Stimulated activated CD4-positive, alpha-beta T cell treated with anti-CD3 and anti-CD28 coated beads, Interleukin-4, amount 100 ng/mL, for 48 hours (primary cell): ENCODE measurements around the gene EVA1B.

ENCODE experiments used
- DNase-seq, 2 donors: peaks; one replicate each; pipeline ENCODE4 v3.0.0-alpha.2; 2020; ENCODE audit warnings: low read depth in 2 of 2

EVA1B gene

DNA sequence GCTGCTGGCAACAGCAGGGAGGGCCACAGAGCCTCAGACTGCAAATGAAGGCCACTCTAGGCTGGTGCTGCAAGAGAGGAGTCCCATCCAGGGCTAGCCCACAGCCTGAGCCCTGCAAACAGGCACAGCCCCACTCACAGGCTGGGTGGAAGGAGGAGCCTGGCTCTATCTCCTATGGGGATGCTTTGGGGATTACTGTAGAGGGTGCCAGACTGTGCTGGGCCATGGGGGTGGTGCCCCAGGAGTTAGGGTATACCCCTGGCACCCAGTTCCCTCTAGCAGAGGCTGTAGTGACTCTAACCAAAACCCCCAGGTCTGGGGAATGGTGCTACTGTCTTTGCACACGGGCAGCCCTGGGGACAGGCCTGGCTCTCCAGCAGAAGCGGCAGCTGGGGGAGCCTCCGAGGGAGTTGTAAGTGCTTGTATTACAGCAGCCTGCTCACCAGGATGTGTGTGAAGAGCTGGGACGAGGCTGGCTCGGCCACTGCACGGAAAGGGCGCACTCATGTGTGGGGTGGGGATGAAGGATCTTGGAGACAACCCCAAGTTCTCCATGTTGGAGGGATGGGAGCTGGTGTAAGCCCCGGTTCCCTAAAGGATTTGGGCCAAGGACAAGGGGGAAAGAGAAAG lies 23.4 kb upstream of the EVA1B start:
- DNase-seq, result no peak

DNA sequence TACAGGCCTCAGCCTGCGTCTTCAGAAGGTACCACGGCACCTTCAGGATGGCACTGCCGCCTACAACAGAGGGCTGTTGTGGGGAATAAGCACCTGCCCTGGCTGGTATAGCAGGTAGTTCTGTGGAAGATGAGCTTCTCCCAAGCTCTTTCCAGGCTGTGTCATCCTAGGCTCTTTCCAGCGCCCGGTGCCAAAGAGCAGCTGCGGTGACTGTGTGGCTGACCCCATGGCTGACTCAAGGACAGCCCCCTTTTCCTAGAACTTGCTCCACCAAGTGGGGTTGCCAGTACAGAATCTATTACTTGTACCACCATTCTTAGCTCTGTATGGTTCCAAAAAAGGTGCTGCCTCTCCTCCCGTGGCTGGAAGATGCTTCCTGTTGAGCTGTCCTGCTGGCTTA lies 21.9 kb upstream of the EVA1B start:
- DNase-seq, result no peak

DNA sequence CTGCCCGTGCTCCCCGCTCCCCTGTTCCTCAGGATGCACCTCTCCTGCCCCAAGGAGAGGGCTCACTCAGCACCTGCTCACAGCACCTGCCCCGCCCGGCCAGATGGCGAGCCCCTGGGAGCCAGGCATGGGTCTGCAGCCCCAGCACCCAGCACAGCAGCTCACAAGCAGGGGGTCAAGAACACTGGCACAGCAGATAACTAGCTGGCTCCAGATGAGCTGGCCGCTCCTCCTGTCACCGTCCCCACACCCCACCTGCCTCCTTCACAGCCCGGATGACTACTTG lies 20.9 kb upstream of the EVA1B start:
- DNase-seq, result no peak

DNA sequence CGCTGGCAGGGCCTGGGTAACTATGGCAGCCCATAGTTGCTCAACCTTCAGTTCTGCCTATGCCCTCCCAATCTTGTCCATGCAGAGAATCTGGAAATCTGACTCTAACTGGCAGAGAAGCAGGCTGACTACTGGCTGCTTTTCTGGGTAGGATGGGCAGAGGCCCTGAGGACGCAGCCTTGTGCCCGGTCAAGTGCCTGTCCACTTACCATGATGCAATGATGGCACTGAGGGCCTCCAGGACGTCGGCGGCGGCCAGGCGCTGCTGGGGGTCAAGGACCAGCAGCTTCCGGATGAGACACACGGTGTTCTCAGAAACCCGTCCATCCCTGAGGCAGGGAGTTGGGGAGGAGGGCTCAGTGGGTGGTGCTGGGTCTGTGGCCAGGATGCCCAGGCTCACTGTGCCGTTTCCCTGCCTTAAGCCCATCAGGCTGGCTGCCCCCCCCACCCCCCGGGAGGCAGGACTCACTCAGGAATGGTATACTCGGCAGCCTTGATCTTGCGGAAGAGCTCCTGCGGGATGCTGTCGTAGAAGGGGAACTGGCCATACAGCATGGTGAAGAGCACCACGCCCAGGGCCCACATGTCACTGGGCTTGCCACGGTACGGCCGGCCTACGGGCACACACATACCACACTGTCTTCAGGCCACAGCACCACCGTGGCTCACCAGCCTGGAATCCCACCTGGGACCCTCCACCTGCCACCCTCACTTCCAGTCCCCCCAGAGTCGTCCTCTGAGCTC lies 20.4 kb upstream of the EVA1B start:
- DNase-seq, result no peak

DNA sequence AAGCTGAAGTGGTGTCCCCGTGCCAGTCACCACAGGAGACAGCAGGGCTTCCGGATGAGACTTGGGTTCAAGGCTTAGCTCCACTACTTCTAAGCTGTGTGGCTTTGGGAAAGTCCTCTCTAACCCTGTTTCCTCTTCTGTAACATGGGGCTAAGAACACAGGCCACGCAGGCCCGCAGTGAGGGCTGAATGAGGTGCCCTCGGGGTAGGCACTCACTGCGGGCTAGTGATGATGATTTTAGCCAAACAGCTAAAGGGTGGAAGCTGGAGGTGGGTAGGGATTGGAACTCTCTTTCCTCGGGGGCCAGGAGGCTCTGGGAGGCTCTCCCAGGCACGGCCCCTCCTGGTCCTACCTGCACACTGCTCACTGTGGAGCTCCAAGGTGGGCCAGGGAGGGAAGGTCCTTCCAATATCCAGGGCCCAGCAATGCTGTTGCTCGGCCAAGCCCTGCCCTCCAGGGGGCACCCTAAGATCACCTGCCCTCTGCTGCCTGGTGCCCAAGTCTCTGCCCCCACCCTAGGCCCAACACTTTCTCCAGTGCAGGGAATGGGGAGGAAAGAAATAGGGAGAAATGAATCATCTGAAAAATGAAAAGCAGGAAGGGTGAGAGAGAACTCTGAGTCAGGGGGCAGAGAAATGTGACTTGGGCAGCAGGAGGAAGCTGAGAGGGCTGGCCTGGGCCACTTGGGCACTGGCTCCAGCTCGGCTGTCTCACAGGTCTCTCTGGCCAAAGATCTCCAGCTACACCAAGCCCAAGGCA lies 19.2 kb upstream of the EVA1B start:
- peak in 1 of 2 donors; percentile 34 for DNase-seq

DNA sequence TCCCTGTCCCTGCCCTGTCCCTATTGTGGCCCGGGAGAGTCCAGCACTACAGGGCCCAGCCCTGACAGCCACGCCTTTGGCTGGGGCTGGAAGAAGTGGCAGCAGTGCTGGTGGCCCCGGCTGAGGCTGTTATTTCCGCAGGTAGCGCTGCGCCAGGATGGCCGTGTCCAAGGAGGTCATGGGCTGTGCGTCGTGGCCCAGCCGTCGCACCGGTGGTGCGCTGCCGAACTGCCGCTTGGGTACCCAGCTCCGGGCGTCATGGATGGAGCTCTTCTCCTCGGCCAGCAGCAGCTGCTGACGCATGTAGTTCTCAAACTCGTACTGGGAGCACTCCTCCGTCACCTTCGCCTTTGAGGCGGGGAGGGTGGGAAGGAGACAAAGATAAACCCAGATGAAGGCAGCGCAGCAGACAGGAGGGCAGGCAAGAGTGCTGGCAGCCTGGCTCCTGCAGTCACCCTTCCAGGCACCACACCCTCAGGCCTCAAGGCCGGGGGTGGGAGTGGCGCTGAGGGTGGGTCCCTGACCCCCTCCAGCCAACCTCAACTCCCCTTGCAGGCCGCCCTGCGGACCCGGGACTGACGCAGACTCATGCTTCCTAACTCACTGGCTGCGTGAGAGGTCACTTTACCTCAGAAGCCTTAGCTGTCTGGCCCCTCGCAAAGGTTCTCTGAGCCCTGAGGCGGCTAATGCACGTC lies 18.3 kb upstream of the EVA1B start:
- no peak for DNase-seq

DNA sequence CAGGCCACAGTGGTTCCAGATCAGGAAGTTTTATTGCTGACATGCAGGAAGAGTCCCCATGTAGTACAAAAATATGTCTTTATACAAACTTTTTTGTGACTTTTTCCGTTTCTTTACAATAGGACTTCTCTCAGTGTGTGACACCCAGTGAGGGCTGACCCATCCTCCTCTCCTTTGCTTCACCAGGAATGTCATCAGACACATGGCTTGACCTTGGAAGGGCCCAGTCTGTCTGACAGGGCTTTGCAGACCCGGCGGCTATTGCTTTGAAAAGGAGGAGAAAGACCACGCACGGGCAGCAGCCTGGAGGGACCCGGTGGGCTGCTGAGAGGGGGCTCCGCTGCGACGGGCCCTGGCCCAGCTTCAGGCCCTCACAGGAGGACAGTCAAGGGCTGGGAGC lies 16.2 kb upstream of the EVA1B start:
- no peak for DNase-seq

DNA sequence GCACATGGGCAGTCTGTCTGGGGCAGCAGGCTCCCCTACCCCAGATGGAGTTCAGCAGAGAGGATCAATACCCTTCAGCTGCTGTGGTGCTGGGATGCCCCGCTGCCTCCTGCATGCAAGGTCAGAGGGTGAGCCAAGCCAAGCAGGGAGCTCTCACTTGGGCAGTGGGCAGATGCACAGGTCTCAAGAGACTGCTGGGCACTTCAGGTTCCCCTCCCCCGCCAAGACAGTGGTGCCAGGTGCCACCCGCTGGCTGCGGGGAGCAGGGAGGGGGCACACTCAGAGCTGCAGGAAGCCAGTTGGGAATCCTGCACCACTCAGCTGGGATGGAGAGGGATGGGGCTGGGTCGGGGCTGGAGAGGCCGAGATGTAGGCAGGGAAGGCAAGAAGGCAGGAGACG lies 15.8 kb upstream of the EVA1B start:
- no peak for DNase-seq

DNA sequence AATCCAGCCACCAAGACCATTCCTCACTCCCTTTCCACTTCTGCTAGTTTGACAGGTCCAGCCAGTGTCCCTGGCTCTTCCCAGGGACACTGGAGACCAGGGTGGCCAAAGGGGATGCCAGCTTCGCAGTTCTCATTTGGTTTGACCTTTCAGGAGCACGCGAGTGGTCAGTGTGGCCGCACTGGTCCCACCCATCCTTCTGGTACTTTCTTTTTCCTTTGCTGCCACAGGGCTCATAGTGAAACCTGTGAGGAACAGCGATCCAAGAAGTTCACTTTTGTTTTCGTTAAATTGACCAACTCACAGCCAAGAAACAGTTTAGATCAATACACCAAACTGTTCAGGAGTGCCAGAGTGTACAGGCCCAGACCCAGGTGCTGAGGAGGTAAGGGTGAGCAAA lies 14.4 kb upstream of the EVA1B start:
- DNase-seq, result no peak

DNA sequence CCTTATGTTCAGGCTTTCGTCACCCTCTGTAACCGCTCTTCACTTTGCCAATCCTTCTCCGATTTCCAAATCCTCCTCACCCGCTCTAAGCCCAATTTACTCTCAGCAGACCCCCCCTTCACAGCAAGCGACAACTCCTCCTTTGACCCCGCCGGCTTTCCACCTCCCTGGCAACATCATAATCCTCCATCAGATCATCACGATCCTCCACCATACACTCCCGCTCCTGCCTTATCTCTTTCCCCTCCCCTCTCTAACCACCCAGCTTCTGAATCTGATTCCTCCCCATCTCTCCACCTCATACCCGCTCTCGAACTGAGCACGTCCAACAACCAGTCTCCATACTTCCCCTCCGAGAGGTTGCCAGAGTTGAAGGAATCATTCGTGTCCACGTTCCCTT lies 7.5 kb upstream of the EVA1B start:
- DNase-seq, result no peak

DNA sequence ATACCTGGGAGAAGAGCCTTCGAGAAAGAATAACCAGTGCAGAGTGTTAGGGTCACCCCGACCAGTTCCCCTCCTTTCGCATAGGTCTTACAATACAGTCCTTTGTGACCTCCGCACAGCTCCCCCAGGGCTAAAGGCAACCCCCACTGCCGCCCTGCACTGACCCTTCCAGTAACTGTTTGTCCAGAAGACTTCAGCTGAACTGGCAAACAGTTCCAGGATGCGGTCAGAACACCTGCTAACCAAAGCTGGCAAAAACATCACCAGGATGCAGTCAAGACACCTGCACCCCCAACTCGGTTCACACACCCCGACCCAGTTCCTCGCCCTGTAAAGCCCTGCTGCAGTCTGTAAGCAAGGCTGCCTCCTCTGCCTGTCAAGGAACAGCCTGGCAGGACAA lies 6.4 kb upstream of the EVA1B start:
- DNase-seq, result no peak

DNA sequence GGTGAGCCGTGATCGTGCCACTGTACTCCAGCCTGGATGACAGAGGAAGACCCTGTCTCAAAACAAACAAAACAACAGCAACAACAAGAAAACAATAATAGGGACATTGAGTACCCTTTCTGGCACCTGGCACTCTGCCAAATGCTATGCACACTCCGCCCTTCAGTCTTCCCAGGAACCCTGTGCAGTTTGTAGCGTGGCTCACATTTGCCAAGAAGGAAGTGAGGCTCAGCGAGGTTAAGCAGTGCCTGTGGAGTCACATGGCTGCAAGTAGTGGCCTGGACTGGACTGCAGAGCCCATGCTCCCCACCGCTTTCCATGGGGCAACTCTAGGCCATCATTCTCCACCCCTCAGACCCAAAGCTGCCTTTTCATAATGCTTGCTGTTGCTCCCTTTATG lies 5.3 kb upstream of the EVA1B start:
- no peak for DNase-seq

DNA sequence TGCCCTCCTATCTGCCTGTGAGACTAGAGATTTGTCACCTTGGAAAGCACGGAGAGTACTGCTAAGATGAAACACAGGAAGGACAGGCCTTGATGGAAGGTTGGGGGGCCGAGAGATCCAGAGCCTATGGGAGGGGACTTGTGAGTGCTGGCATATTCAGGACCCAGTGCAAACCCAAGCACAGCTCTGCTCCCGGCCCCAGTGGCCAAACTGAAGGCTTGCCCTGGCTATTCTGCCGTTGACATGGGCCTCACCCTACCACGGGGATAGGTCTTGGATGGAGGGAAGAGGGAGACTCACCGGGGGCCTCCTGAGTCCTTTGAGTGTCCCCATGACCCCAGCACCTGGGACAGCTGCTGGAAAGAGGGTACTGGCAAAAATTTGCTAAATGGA lies 4.6 kb upstream of the EVA1B start:
- DNase-seq, result no peak

DNA sequence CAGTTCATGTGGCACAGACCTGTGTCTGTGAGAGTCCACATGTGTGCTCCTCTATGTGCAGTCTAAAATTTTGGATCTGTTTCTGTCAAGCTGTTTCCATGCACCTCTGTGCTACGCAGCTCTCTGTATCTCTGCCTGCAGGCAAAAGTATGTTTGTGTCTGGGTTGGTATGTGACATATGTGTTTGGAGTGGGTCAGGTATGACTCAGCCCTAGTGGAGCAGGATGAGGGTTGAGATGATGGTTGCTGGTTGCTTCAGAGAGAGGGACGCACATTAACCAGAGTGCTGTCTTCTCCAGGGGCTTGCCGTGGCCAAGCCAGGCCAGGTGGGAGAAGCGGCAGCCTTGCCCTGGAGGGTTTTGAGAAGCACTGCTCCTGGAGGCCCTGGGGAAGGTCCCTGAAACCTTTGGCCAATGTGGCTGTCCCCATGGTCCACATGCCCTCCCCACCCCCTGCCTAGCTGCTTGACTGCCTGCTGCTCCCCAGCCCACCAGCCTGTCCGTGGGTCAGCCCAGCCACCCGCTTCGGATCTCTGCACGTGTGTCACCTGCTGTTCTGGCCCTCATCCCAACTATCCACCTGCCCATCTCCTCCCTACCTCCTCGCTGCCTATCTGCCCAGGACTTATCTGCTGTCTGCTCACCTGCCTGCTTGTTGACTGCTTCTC lies 4.1 kb upstream of the EVA1B start:
- no peak for DNase-seq

DNA sequence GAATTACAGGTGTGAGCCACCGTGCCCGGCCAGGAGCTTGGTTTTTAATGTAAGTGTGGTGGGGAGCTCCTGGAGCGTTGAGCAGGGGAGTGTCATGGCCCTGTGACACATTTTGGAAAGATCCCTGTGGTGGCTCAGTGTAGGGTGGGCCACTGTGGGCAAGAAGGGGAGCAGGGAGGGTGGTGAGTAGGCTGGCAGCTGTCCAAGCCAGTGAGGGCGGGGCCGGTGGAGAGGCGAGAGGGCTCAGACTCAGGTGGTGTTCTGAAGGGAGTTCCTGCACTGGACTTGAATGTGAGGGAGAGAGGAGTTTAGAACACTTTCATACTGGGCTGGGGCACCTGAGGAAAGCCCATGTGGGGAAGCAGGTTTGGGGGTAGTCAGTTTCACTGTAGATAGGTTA lies 3.1 kb upstream of the EVA1B start:
- DNase-seq, result no peak

DNA sequence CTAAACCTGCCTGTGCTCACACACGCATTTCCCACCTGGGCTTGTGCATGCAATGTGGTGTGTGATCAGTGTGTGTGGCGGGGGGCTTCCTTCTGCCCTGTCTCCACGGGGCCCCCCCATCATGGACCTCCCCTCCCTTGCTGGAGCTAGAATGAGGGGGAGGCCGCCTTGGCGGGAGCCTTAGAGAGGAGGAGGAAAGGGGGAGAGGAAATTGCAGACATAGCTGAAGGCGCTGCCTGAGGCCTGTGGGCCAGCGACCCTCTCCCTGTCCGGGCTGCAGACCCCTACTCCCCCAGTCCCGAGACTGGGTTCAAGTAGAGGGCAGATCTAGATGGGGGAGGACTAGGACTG lies 883 bp upstream of the EVA1B start:
- no peak for DNase-seq

DNA sequence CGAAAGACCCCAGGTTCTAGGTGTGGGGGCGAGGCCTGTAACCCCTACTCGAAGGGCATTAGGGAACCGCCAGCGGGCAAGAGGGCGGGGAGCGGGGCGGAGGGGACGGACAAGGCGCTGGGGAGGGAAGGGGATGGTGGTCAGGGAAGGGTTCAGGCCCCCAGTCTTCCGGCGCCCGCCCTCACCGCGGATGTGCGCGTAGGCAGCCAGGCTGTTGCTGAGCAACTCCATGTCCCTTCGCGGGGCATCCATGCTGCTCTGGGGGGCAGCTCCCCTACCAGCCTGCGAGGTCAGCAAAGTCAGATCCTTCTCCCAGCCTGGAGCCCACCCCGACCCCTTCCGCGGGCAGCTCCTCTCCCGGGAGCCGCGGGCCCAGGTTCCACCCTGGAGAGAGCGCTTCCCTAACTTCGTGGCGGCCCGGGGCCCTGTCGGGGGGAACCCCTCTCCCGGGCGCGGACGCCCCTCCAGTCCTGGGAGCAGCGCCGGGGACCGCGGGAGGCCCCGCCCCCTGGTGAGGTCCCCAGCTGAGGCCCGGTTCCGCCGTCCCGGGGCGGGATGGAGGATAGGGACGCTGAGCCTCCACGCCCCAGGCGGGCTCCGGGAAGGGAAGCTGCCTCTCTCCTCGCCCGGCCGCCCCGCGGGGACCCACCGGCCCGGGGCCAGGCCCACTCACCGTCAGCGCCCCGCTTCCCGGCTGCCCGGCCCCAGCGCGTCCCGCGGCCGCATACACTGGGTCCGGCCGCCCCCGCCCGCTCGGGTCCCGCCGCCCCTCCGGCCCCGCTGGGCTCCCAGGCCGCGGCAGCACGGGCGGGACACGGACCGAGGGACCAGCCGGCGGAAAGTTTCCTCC lies 434 bp downstream of the EVA1B start:
- DNase-seq, result no peak

DNA sequence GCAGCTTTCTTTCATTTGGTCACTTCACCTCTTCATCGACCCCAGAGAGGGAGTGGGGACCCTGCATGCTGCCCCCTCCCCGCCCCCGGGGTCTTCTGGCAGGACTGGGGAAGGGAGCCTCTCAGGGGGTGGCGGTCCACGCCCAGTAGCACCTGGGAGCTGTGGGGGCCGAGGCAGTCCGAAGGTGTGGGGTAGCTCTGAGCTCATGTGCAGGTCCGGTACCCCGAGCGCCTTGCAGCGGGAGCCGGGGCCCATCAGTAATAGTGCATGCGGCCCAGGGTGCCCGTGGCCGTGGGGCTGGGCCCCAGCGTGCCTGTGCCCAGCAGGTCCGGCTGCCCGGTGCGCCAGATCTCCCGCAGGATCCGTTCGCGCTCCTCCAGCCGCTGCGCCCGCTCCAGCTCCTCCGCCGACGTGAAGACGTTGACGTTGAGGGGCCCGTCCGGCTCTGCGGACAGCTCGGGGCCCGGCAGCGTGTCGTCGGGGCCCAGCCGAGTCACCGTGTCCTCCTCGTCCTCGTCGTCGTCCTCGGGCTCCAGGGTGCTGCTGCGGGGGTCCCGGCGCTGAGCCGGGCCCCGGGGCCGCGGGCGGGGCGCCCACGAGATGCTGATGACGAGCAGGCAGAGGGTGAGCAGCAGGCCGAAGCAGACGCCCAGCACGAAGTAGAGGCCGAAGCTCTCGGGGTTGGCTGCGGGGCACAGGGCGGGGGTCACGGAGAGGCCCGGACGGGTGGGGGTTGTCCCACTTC lies 1.2 kb downstream of the EVA1B start:
- DNase-seq, result no peak

DNA sequence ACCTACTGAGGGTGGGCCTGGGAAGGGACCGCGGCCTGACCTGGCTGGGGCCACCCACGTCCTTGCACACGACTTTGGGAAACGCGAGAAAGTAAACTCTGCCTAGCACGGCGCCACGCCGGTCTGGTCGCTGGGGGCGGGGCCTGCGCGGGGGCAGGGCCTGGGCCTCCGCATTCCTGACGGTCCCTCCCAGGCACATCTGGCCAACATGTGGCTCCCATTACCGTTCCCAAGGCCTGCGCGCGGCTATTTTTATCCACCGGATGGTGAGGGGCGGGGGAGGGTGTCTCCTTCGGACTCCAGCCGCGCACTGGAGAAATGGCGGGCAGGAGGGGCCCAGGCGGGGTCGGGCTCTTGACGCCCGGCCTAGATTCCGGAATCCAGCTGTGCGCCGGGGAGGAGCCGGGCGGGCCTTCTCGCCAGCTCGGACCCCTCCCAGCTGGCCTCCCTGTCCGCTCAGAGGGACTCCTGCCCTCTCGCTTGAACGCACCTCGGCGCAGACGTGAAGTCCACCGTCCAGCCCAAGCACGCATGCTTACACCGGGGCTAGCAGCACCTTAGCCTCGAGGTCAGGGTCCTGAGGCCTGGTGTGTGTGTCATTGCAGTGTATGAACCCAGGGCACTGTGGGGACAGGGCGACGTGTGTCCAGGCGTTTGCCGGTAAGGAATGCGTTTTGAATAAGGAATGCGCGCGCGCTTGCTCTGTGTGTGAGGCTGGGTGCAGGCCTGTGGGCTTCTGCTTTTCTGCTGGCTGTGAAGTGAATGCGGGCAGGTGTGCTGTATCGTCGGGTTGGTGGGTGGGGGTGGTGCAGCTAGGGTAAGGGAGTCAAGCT lies 2.1 kb downstream of the EVA1B start:
- no peak for DNase-seq

DNA sequence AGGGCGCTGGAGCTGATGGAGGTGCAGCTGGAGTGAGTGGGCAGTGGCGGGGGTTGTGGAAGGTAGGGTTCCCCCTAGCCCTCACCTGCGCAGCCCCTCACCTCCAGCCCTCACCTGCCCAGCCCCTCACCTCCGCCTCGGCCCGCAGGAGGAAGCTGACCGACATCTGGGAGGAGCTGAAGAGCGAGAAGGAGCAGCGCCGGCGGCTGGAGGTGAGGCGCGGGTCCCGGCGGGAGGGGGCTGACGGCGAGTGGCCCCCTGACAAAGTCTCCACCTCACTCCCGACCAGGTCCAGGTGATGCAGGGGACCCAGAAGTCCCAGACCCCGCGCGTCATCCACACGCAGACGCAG lies 2.7 kb downstream of the EVA1B start:
- no peak for DNase-seq
